Loucy (cell line): Measurements from ENCODE around the gene FABP1.

Experiments
- EZH2phosphoT487 ChIP-seq: fragments of 200-600 bp; IDR thresholded peaks from 2 replicates; pipeline ENCODE4 v1.6.1; 2018; ENCODE audit warnings: antibody characterized with exemption, mild to moderate bottlenecking, moderate library complexity, borderline replicate concordance
- TF ChIP-seq, protein P1 (sequence below): fragments of 200-600 bp; sonication (generic); conservative IDR thresholded peaks from 2 replicates; pipeline ENCODE4 v1.5.1; 2014; ENCODE audit warnings: mild to moderate bottlenecking, antibody characterized with exemption, low read length

GRCh38 chr2:88097891-88098557, 29.8 kb downstream of the FABP1 start:
- TF ChIP-seq, protein P1, sequence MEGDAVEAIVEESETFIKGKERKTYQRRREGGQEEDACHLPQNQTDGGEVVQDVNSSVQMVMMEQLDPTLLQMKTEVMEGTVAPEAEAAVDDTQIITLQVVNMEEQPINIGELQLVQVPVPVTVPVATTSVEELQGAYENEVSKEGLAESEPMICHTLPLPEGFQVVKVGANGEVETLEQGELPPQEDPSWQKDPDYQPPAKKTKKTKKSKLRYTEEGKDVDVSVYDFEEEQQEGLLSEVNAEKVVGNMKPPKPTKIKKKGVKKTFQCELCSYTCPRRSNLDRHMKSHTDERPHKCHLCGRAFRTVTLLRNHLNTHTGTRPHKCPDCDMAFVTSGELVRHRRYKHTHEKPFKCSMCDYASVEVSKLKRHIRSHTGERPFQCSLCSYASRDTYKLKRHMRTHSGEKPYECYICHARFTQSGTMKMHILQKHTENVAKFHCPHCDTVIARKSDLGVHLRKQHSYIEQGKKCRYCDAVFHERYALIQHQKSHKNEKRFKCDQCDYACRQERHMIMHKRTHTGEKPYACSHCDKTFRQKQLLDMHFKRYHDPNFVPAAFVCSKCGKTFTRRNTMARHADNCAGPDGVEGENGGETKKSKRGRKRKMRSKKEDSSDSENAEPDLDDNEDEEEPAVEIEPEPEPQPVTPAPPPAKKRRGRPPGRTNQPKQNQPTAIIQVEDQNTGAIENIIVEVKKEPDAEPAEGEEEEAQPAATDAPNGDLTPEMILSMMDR = no peak
- TF ChIP-seq EZH2phosphoT487 = no peak
